ENCODE results near the gene TULP1.

DNA sequence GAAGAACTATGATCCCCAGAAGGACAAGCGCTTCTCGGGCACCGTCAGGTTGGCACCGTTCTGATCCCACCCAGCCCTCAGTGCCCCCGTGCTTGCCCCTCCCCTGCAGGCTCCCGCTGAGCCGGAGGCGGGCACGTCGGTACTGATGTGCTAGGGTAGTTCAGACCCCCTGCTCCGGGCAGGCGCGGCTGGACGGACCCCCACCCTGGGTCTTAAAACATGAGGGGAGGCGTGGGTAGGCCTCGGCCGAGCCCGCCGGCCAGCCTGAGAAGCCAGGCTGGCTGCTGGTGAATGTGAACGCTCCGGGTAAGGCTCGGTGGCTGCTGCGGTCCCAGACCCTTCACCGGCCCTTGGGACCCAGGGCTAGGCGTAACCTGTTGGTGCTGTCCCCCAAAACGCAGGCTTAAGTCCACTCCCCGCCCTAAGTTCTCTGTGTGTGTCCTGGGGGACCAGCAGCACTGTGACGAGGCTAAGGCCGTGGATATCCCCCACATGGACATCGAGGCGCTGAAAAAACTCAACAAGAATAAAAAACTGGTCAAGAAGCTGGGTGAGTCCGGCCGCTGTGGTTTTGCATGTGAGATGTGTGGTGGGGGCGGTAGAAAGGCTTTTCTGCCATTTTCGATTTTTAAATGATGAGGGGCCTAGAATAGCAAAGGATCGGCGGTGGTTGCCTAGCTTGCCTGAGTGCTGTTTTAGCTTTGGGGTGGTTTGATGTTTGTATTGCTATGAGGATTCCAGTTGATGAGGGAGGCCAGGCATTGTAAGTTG lies 43.5 kb downstream of the TULP1 start:
- TF ChIP-seq, protein P1, sequence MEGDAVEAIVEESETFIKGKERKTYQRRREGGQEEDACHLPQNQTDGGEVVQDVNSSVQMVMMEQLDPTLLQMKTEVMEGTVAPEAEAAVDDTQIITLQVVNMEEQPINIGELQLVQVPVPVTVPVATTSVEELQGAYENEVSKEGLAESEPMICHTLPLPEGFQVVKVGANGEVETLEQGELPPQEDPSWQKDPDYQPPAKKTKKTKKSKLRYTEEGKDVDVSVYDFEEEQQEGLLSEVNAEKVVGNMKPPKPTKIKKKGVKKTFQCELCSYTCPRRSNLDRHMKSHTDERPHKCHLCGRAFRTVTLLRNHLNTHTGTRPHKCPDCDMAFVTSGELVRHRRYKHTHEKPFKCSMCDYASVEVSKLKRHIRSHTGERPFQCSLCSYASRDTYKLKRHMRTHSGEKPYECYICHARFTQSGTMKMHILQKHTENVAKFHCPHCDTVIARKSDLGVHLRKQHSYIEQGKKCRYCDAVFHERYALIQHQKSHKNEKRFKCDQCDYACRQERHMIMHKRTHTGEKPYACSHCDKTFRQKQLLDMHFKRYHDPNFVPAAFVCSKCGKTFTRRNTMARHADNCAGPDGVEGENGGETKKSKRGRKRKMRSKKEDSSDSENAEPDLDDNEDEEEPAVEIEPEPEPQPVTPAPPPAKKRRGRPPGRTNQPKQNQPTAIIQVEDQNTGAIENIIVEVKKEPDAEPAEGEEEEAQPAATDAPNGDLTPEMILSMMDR (IDR thresholded peaks at IDR 0.05; ENCODE audit: insufficient read depth, low read depth, low read length): no peak
- no peak for TF ChIP-seq EZH2 (IDR thresholded peaks at IDR 0.05; ENCODE audit: insufficient read depth, low read length)

Measured in astrocyte (in vitro differentiated cells and primary cell).